Sigmoid colon (tissue), 7 donors: ENCODE measurements around the gene BST1. TPM values are rescaled to one million over a fixed set of nuclear protein-coding genes. Genes with fewer than 3 reads are reported as not detected.
A peak's percentile ranks its signal among the peaks of the same experiment; 100 is the strongest.

ENCODE experiments used
- DNase-seq: peaks from one replicate; pipeline ENCODE4 v3.0.0-alpha.2; 2019
- H3K27ac ChIP-seq, 4 donors: fragments of 200-600 bp; sonication (generic); one replicate each; pipeline ENCODE4 v1.5.1; 2016 to 2019; ENCODE audit warnings: mild to moderate bottlenecking in 1 of 4
- H3K27me3 ChIP-seq, 3 donors: fragments of 200-600 bp; sonication (generic); one replicate each; pipeline ENCODE4 v1.5.1; 2019; ENCODE audit warnings: mild to moderate bottlenecking in 1 of 3
- H3K36me3 ChIP-seq, 4 donors: fragments of 200-600 bp; sonication (generic); one replicate each; pipeline ENCODE4 v1.5.1; 2016 to 2019
- H3K4me1 ChIP-seq, 4 donors: fragments of 200-600 bp; sonication (generic); one replicate each; pipeline ENCODE4 v1.5.1; 2017 to 2019
- H3K4me3 ChIP-seq, 4 donors: fragments of 200-600 bp; sonication (generic); one replicate each; pipeline ENCODE4 v1.5.1; 2017 to 2019; ENCODE audit warnings: mild to moderate bottlenecking in 2 of 4, moderate library complexity in 1 of 4
- H3K9me3 ChIP-seq, 4 donors: fragments of 200-600 bp in 3 of 4; sonication (generic) in 3 of 4; one replicate each; pipeline versions ENCODE4 v1.5.1 to v1.6.1; 2013 to 2019
- CTCF ChIP-seq, 4 experiments: fragments of 450-650 bp in 3 of 4; fragments of 200-600 bp in 1 of 4; IDR thresholded peaks; one replicate each; pipeline ENCODE4 v1.5.1; 2016 to 2019; ENCODE audit warnings: antibody characterized with exemption in 4 of 4, mild to moderate bottlenecking in 3 of 4, moderate library complexity in 2 of 4
- EP300 ChIP-seq, 4 donors: sonication (generic); formaldehyde crosslinking; IDR thresholded peaks; one replicate each; pipeline ENCODE4 v1.6.1; 2017; ENCODE audit warnings: antibody characterized with exemption in 4 of 4
- POLR2A ChIP-seq, 2 donors: fragments of 450-650 bp; IDR thresholded peaks; one replicate each; pipeline ENCODE4 v1.6.1; 2016; ENCODE audit warnings: antibody characterized with exemption in 2 of 2, mild to moderate bottlenecking in 2 of 2, moderate library complexity in 2 of 2
- POLR2AphosphoS5 ChIP-seq, 4 donors: sonication (generic); formaldehyde crosslinking; IDR thresholded peaks; one replicate each; pipeline ENCODE4 v1.6.1; 2017; ENCODE audit warnings: antibody characterized with exemption in 4 of 4
- WGBS, 2 donors: extraction: QIAGEN DNeasy Blood & Tissue Kit; methylation state at CpG; one replicate each; pipeline ENCODE4 v1.1.7; 2013; 5-methylcytosine and 5-hydroxymethylcytosine counted together
- intact Hi-C: fragments of 100-400 bp; cut with DNase I; formaldehyde crosslinking; loops from one replicate; pipeline ENCODE4 v1.15.1; 2023
- polyA plus RNA-seq, 3 donors: library from polyadenylated mRNA; stranded (reverse); fragments of 200-250 nt; gene quantifications; one replicate each; pipeline ENCODE4 v1.2.3, GENCODE V29; 2013
- total RNA-seq, 4 donors: library from RNA; depleted of rRNA; stranded (reverse); fragments of >200 nt; gene quantifications; one replicate each; pipeline ENCODE4 v1.1.0, GENCODE V29; 2016
- donor health status: healthy with polysubstance abuse.
- donor health status: Bipolar disorder and iron deficiency.
- donor health status: healthy.

BST1 gene
- total and polyA plus RNA-seq, 7 donors, result 4.8 to 11.8 (median 5.4) TPM

GRCh38 chr4:15779306-15779705, 76.4 kb downstream of the BST1 start:
- WGBS, 2 donors, result 0% methylated on average over 14 of the region's 14 CpGs
- Histone ChIP-seq H3K4me3 (peak overlapping the region; percentile 31 to 55 (median 51)), H3K4me1 (peaks cover 0 to 17% (median 6%) of the 10 kb centered on the region in 4 donors), H3K36me3 (no peaks in the 10 kb centered on the region), H3K9me3 (no peaks in the 10 kb centered on the region), H3K27ac (peak overlapping the region in 1 of 4 donors; percentile 36), H3K27me3 (no peaks in the 10 kb centered on the region)
- intact Hi-C loops, result no loop called here
- no peak for TF ChIP-seq EP300 (IDR thresholded peaks at IDR 0.05)
- peak in 2 of 4 experiments; percentile 14 to 18 for TF ChIP-seq CTCF (IDR thresholded peaks at IDR 0.05)
- peak; percentile 71 for DNase-seq

- H3K4me1 ChIP-seq, result peaks cover 0 to 17% (median 6%) of the 10 kb centered on the region in 4 donors
- H3K4me3 ChIP-seq, result peak overlapping the region in 3 of 4 donors; percentile 47 to 55 (median 55)
- no peaks in the 10 kb centered on the region for H3K9me3 ChIP-seq
- intact Hi-C loops, result no loop called here
- TF ChIP-seq CTCF (IDR thresholded peaks at IDR 0.05), result no peak
- no peak for TF ChIP-seq POLR2AphosphoS5 (IDR thresholded peaks at IDR 0.05)
- TF ChIP-seq POLR2A (IDR thresholded peaks at IDR 0.05), result no peak
- no peak for TF ChIP-seq EP300 (IDR thresholded peaks at IDR 0.05)
- H3K27me3 ChIP-seq, result no peaks in the 10 kb centered on the region
- DNase-seq, result no peak
- H3K27ac ChIP-seq, result peak overlapping the region in 1 of 4 donors; percentile 36
- 75 to 88% methylated on average over 1 of the region's 1 CpG for WGBS, 2 donors
- H3K36me3 ChIP-seq, result no peaks in the 10 kb centered on the region
These were observed 76.9 kb downstream of the BST1 start for GRCh38 chr4:15779809-15780208.

- Histone ChIP-seq H3K4me1 (peaks cover 0 to 17% (median 6%) of the 10 kb centered on the region in 4 donors), H3K27me3 (no peaks in the 10 kb centered on the region), H3K4me3 (no peak overlapping the region), H3K36me3 (no peaks in the 10 kb centered on the region), H3K9me3 (no peaks in the 10 kb centered on the region), H3K27ac (no peak overlapping the region)
- no peak for TF ChIP-seq CTCF (IDR thresholded peaks at IDR 0.05)
- TF ChIP-seq POLR2AphosphoS5 (IDR thresholded peaks at IDR 0.05), result no peak
- no peak for TF ChIP-seq EP300 (IDR thresholded peaks at IDR 0.05)
- 71 to 80% methylated on average over 6 of the region's 6 CpGs for WGBS, 2 donors
- no peak for DNase-seq
- intact Hi-C loops, result no loop called here
These were observed 78.7 kb downstream of the BST1 start for GRCh38 chr4:15781427-15782095.

Other genes starting within 250 kb of the BST1 start
- 100 to 1,000 TPM in 1 of 4 donors, 10 to 100 TPM in 3; 41.0 to 113 (median 51.3) TPM for gene CC2D2A, start 233.2 kb upstream of the BST1 start, total RNA-seq
- 1 to 10 TPM; 2.5 to 6.0 (median 3.8) TPM for gene CC2D2A, start 233.2 kb upstream of the BST1 start, polyA plus RNA-seq
- gene FBXL5, start 47.7 kb upstream of the BST1 start, total RNA-seq, result 100 to 1,000 TPM; 134 to 271 (median 202) TPM
- gene FBXL5, start 47.7 kb upstream of the BST1 start, polyA plus RNA-seq, result 10 to 100 TPM; 32.9 to 48.0 (median 37.0) TPM
- 100 to 1,000 TPM in 1 of 4 donors, 10 to 100 TPM in 3; 45.1 to 105 (median 72.2) TPM for gene FAM200B, start 21.2 kb upstream of the BST1 start, total RNA-seq
- 100 to 1,000 TPM in 1 of 3 donors, 10 to 100 TPM in 2; 36.4 to 101 (median 88.9) TPM for gene FAM200B, start 21.2 kb upstream of the BST1 start, polyA plus RNA-seq
- 1 to 10 TPM; 2.1 to 6.0 (median 2.7) TPM for gene CD38, start 75.3 kb downstream of the BST1 start, total RNA-seq
- 10 to 100 TPM in 1 of 3 donors, 1 to 10 TPM in 2; 1.2 to 11.4 (median 1.4) TPM for gene CD38, start 75.3 kb downstream of the BST1 start, polyA plus RNA-seq
- gene FGFBP1, start 235.7 kb downstream of the BST1 start, total RNA-seq, result 1 to 10 TPM in 1 of 4 donors, not detected in 3; 1.4 TPM
- gene FGFBP1, start 235.7 kb downstream of the BST1 start, polyA plus RNA-seq, result 10 to 100 TPM in 2 of 3 donors, 1 to 10 TPM in 1; 5.4 to 78.7 (median 10.6) TPM